ENCODE results near the gene CRKL.
A peak's percentile ranks its signal among the peaks of the same experiment; 100 is the strongest.

CRKL gene

DNA sequence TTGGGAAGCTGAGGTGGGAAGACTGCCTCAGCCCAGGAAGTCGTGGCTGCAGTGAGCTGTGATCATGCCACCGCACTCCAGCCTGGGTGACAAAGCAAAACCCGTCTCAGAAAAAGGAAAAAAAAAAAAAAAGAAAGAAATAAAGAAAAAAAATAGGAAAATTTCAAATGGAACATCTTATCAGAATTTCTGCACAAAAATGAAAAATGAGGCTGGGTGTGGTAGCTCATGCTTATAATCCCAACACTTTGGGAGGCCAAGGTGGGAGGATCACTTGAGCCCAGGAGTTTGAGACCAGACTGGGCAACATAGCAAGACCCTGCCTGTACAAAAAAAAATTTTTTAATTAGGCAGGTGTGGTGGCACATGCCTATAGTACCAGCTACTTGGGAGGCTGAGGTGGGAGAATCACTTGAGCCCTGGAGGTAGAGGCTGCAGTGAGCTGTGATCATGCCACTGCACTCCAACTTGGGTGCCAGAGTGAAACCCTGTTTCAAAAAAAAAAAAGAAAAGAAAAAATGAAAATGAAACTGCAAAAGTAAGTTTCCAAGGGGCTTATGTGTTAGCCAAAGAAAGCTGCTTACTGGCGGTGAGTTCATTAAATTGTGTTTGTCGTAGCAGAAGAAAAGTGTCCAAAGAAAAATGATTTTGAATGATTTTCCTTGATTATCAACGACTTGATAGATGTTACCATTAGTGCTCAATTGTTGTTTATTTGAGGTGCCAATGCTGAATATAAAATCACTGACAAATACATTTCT, 7.5 kb upstream of the CRKL start:
- DNase-seq (ENCODE audit: low read depth) = no peak
- no peak overlapping the region for H3K4me3 ChIP-seq (ENCODE audit: low read depth, low read length)
- TF ChIP-seq CTCF (conservative IDR thresholded peaks at IDR 0.05; ENCODE audit: low read depth, low read length) = no peak

GRCh38 chr22:20912494-20912893, 4.7 kb upstream of the CRKL start:
- no peak for DNase-seq (ENCODE audit: low read depth)
- no peak for TF ChIP-seq CTCF (conservative IDR thresholded peaks at IDR 0.05; ENCODE audit: low read depth, low read length)
- no peak overlapping the region for H3K4me3 ChIP-seq (ENCODE audit: low read depth, low read length)

DNA sequence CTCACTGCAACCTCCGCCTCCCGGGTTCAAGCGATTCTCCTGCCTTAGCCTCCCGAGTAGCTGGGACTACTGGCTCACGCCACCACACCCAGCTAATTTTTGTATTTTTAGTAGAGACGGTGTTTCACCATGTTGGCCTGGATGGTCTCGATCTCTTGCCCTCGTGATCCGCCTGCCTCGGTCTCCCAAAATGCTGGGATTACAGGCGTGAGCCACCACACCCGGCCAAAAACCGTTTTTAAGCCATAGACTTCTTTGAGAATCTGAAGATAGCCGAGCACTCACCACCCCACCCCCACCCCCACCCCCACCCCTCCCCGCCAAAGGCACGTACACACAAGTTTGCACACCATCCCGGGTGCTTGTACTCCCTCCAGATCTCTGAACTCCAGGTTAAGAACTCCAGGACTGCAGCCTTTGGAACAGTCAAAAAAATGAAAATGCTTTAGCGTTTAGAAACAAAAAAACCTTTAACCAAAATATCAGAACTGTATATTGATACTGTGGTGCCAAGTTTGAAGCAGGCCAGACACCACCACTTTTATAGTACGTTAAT, 1.5 kb downstream of the CRKL start:
- peak overlapping the region; percentile 96 for H3K4me3 ChIP-seq (ENCODE audit: low read depth, low read length)
- no peak for DNase-seq (ENCODE audit: low read depth)
- no peak for TF ChIP-seq CTCF (conservative IDR thresholded peaks at IDR 0.05; ENCODE audit: low read depth, low read length)

- DNase-seq (ENCODE audit: low read depth) = peak; percentile 17
Measured at GRCh38 chr22:20919718-20920117, 2.5 kb downstream of the CRKL start.

GRCh38 chr22:20920881-20921203, 3.6 kb downstream of the CRKL start:
- TF ChIP-seq CTCF (conservative IDR thresholded peaks at IDR 0.05; ENCODE audit: low read depth, low read length) = no peak
- peak overlapping the region; percentile 96 for H3K4me3 ChIP-seq (ENCODE audit: low read depth, low read length)
- no peak for DNase-seq (ENCODE audit: low read depth)

More at GRCh38 chr22:20919718-20920117, 2.5 kb downstream of the CRKL start:
- H3K4me3 ChIP-seq (ENCODE audit: low read depth, low read length) = peak overlapping the region; percentile 96
- no peak for TF ChIP-seq CTCF (conservative IDR thresholded peaks at IDR 0.05; ENCODE audit: low read depth, low read length)

DNA sequence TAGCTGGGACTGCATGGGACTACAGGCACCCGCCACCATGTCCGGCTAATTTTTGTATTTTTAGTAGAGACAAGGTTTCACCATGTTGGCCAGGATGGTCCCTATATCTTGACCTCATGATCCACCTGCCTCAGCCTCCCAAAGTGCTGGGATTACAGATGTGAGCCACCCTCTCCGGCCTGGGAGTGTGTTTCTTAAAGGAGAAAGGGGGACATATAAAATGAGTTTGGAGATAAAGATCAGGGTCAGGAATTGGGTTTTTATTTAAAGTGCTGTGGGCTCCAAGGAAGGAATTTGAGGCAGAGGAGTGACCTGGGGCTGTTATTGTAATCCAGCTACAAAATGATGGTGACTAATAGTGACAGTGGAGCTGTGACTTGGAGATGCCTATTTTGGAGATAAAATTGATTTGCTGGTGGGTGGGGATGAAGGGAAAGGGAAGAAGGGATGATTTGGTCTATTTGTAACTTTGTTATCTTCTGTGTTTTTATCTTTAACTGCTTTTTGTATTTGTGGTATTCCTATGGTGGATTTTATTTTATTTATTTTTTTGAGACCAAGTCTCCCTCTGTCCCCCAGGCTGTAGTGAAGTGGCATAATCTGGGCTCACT, 5.0 kb downstream of the CRKL start:
- DNase-seq (ENCODE audit: low read depth) = no peak
- no peak overlapping the region for H3K4me3 ChIP-seq (ENCODE audit: low read depth, low read length)
- no peak for TF ChIP-seq CTCF (conservative IDR thresholded peaks at IDR 0.05; ENCODE audit: low read depth, low read length)

Measured in choroid plexus epithelial cell (primary cell).